IMR-90 (cell line): ENCODE data around the gene DIPK1A. TPM values are rescaled to one million over a fixed set of nuclear protein-coding genes. Genes with fewer than 3 reads are reported as not detected.

ENCODE experiments used
- ATAC-seq: fragments of 200-7000 bp; cut with Tn5 transposase; 2 replicates; pipeline ENCODE4 v1.9.1; 2020; ENCODE audit warnings: low read depth, mild to moderate bottlenecking, moderate library complexity
- BruUV-seq: library from RNA; stranded (reverse); fragments of 400-500 nt; replicated peaks from 2 replicates; lab custom pipeline; 2021; lab: Mats Ljungman, UMichigan
- CTCF ChIA-PET: fragments of 300-600 bp; formaldehyde crosslinking; extraction: SDS; loops from one replicate; lab custom pipeline; 2021; ENCODE audit warnings: antibody characterized with exemption; lab: Yijun Ruan, JAX
- POLR2A ChIA-PET: fragments of 300-600 bp; sonication (Branson Sonifier 250); formaldehyde crosslinking; loops from one replicate; lab custom pipeline; 2022; ENCODE audit warnings: antibody characterized with exemption; ENCODE audit not compliant: unreplicated experiment; lab: Charles Lee
- DNase-seq: peaks from one replicate; pipeline ENCODE4 v3.0.0; 2013
- H2AFZ ChIP-seq: replicated peaks from 2 replicates; pipeline ENCODE3; 2013; ENCODE audit warnings: low read length, mild to moderate bottlenecking; ENCODE audit not compliant: poor library complexity
- H2AK5ac ChIP-seq: 2 replicates; pipeline ENCODE4 v1.6.1; 2013; ENCODE audit warnings: low read depth, low read length, inconsistent platforms
- H2AK9ac ChIP-seq: replicated peaks from 2 replicates; pipeline ENCODE3; 2013; ENCODE audit warnings: mild to moderate bottlenecking, low read depth, low read length, moderate library complexity; ENCODE audit not compliant: poor library complexity
- H2BK120ac ChIP-seq: 2 replicates; pipeline ENCODE4 v1.6.1; 2013; ENCODE audit warnings: low read depth, low read length, inconsistent platforms
- H2BK15ac ChIP-seq: 3 replicates; pipeline ENCODE4 v1.6.1; 2013; ENCODE audit warnings: low read depth, low read length, inconsistent platforms
- H2BK20ac ChIP-seq: 2 replicates; pipeline ENCODE4 v1.6.1; 2013; ENCODE audit warnings: low read depth, mild to moderate bottlenecking, inconsistent platforms, low read length, moderate library complexity
- H2BK5ac ChIP-seq: 2 replicates; pipeline ENCODE4 v1.6.1; 2013; ENCODE audit warnings: mild to moderate bottlenecking, low read depth, low read length, inconsistent platforms; ENCODE audit not compliant: poor library complexity, severe bottlenecking
- H3K14ac ChIP-seq: replicated peaks from 2 replicates; pipeline ENCODE4 v1.6.1; 2013; ENCODE audit warnings: low read depth, low read length, inconsistent platforms
- H3K18ac ChIP-seq: 2 replicates; pipeline ENCODE4 v1.6.1; 2013; ENCODE audit warnings: low read depth, low read length, control low read depth
- H3K23ac ChIP-seq: 2 replicates; pipeline ENCODE4 v1.6.1; 2013; ENCODE audit warnings: low read depth, low read length, inconsistent platforms
- H3K27ac ChIP-seq: 2 replicates; pipeline ENCODE4 v1.5.1; 2013; ENCODE audit warnings: mild to moderate bottlenecking, control low read depth, low read length; ENCODE audit not compliant: insufficient read depth
- H3K27me3 ChIP-seq: 2 replicates; pipeline ENCODE4 v1.6.1; 2013; ENCODE audit warnings: low read length; ENCODE audit not compliant: control insufficient read depth, insufficient read depth
- H3K36me3 ChIP-seq: 2 replicates; pipeline ENCODE4 v1.6.1; 2013; ENCODE audit warnings: low read length, mixed read lengths; ENCODE audit not compliant: control insufficient read depth, insufficient read depth
- H3K4ac ChIP-seq: 2 replicates; pipeline ENCODE4 v1.6.1; 2013; ENCODE audit warnings: low read depth, low read length, inconsistent platforms
- H3K4me1 ChIP-seq: 2 replicates; pipeline ENCODE4 v1.6.1; 2013; ENCODE audit warnings: low read length, mixed read lengths; ENCODE audit not compliant: control insufficient read depth, insufficient read depth
- H3K4me2 ChIP-seq: 2 replicates; pipeline ENCODE4 v1.6.1; 2013; ENCODE audit warnings: low read depth, mild to moderate bottlenecking, control low read depth, low read length, moderate library complexity
- H3K4me3 ChIP-seq: 2 replicates; pipeline ENCODE4 v1.5.1; 2013; ENCODE audit warnings: low read depth, mild to moderate bottlenecking, control low read depth, low read length, moderate library complexity; ENCODE audit not compliant: insufficient read depth
- H3K56ac ChIP-seq: 2 replicates; pipeline ENCODE4 v1.6.1; 2013; ENCODE audit warnings: low read length, inconsistent platforms; ENCODE audit not compliant: insufficient read depth; ENCODE audit errors: extremely low read depth
- H3K79me1 ChIP-seq, 2 experiments: 2 replicates each; pipeline ENCODE4 v1.6.1; 2013; ENCODE audit warnings: low read length in 2 of 2, inconsistent platforms in 1 of 2, low read depth in 1 of 2
- H3K9ac ChIP-seq: 2 replicates; pipeline ENCODE4 v1.6.1; 2013; ENCODE audit warnings: low read depth, low read length, control low read depth
- H3K9me1 ChIP-seq: 2 replicates; pipeline ENCODE4 v1.6.1; 2013; ENCODE audit warnings: low read length, inconsistent platforms; ENCODE audit not compliant: insufficient read depth
- H3K9me3 ChIP-seq: 2 replicates; pipeline ENCODE4 v1.6.1; 2013; ENCODE audit warnings: low read length; ENCODE audit not compliant: control insufficient read depth, insufficient read depth
- H4K20me1 ChIP-seq: 2 replicates; pipeline ENCODE4 v1.6.1; 2013; ENCODE audit warnings: low read length, inconsistent platforms; ENCODE audit not compliant: insufficient read depth
- H4K5ac ChIP-seq: 2 replicates; pipeline ENCODE4 v1.6.1; 2013; ENCODE audit warnings: mild to moderate bottlenecking, low read depth, low read length, control low read depth
- H4K8ac ChIP-seq, 2 experiments: 2 replicates each; pipeline ENCODE4 v1.6.1; 2013; ENCODE audit warnings: low read depth in 2 of 2, low read length in 2 of 2, control low read depth in 1 of 2, inconsistent platforms in 1 of 2
- H4K91ac ChIP-seq: 2 replicates; pipeline ENCODE4 v1.6.1; 2013; ENCODE audit warnings: low read depth, low read length, inconsistent platforms; ENCODE audit not compliant: insufficient read depth
- MXI1 ChIP-seq: IDR thresholded peaks from 2 replicates; pipeline ENCODE4 v1.6.1; 2012; ENCODE audit warnings: low read depth, mild to moderate bottlenecking, low read length, moderate library complexity, borderline replicate concordance
- WGBS, 2 experiments: methylation state at CpG; one replicate each; pipeline versions ENCODE4 v1.1.5 to v1.1.7; 2013; ENCODE audit warnings: missing lambda C conversion rate in 2 of 2; ENCODE audit not compliant: insufficient read length in 1 of 2; ENCODE audit errors: extremely low coverage in 2 of 2; 5-methylcytosine and 5-hydroxymethylcytosine counted together
- dilution Hi-C: fragments of 300-500 bp; cut with HindIII; formaldehyde crosslinking; loops from one replicate; pipeline ENCODE4 v1.14.3; 2018; ENCODE audit warnings: low sequenced_read_pairs; ENCODE audit not compliant: unreplicated experiment
- in situ Hi-C: fragments of 300-500 bp; cut with MboI; formaldehyde crosslinking; loops from 3 replicates; pipeline ENCODE4 v1.14.3; 2019; ENCODE audit warnings: low sequenced_read_pairs, inconsistent platforms, mixed read lengths
- intact Hi-C: fragments of 100-400 bp; cut with micrococcal nuclease; formaldehyde crosslinking; loops from 2 replicates; pipeline ENCODE4 v1.10.0; 2022
- polyA plus RNA-seq, 3 experiments: library from polyadenylated mRNA; depleted of rRNA; stranded (reverse); fragments of >200 nt; gene quantifications; 2 replicates each; pipeline ENCODE4 v1.2.3, GENCODE V29; 2012; ENCODE audit warnings: low replicate concordance in 1 of 3
- total RNA-seq: library from RNA; depleted of rRNA; stranded (reverse); fragments of >200 nt; gene quantifications from 2 replicates; pipeline ENCODE4 v1.2.3, GENCODE V29; 2012

Gene DIPK1A
- total and polyA plus RNA-seq, 2 of the 4 experiments (the other 2 are of a cell fraction) = 4.7 to 5.7 TPM

DNA sequence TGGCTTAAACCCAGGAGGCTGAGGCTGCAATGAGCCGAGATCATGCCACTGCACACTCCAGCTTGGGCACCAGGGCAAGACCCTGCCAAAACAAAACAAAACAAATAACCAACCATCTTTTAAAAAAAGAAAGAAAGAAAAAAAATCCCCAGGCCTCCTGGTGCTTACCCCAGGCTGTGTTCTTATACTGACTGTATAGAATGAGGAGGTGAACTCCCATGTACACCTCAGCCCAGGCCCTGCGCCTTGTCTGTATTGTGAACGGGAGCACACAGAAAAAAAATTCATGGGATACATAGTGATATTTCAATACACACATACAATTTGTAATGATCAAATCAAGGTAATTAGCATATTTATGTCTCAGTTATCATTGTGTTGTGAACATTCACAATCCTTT, 115.4 kb downstream of the DIPK1A start:
- in situ Hi-C loops (no loop called here), intact Hi-C loops (no loop called here), dilution Hi-C loops (no loop called here)
- TF ChIP-seq MXI1 = no peak
- Histone ChIP-seq H3K9me1 (no peaks in the 10 kb centered on the region), H2BK20ac (no peak overlapping the region), H2BK15ac (no peak overlapping the region), H3K14ac (no peak overlapping the region), H4K20me1 (peaks cover 15% of the 10 kb centered on the region; the same call in 1 of the 2 replicates), H3K18ac (no peak overlapping the region), H4K8ac (no peak overlapping the region), H4K91ac (no peak overlapping the region), H2AK5ac (no peak overlapping the region), H2AFZ (no peak overlapping the region), H3K4ac (no peak overlapping the region), H3K36me3 (peaks cover 24% of the 10 kb centered on the region), H3K4me3 (no peak overlapping the region), H3K79me1 (peaks cover 6% of the 10 kb centered on the region in 2 experiments; a peak in 2 of 4 replicates), H3K27ac (no peak overlapping the region), H3K56ac (no peak overlapping the region), H3K27me3 (no peaks in the 10 kb centered on the region), H3K9ac (no peak overlapping the region), H3K23ac (no peak overlapping the region), H3K4me1 (no peaks in the 10 kb centered on the region), H2BK120ac (no peak overlapping the region), H2BK5ac (no peak overlapping the region), H2AK9ac (no peak overlapping the region), H4K5ac (no peak overlapping the region), H3K9me3 (no peaks in the 10 kb centered on the region), H3K4me2 (no peak overlapping the region)
- BruUV-seq = no TSS peak
- WGBS, 2 experiments = no CpG with 5 or more reads among the region's 3 CpGs
- ATAC-seq (no peak), DNase-seq (no peak)
- ChIA-PET CTCF (interaction anchor here (0.6 kb wide), 1 partner anchor 18 kb away, joined by 4 read pairs; no protein-coding TSS in a partner anchor), POLR2A (no interaction called here)
